Esophagus (tissue), 2 donors: ENCODE results near the gene ADGRB2. TPM values are rescaled to one million over a fixed set of nuclear protein-coding genes. Genes with fewer than 3 reads are reported as not detected.

ENCODE experiments used
- H3K27ac ChIP-seq, 2 donors: one replicate each; pipeline ENCODE4 v1.5.1; 2013; ENCODE audit warnings: low read depth in 2 of 2, mild to moderate bottlenecking in 2 of 2, inconsistent platforms in 1 of 2, low read length in 1 of 2, moderate library complexity in 1 of 2
- H3K27me3 ChIP-seq, 2 donors: one replicate each; pipeline ENCODE4 v1.6.1; 2013; ENCODE audit warnings: low read length in 2 of 2, control low read depth in 1 of 2, mild to moderate bottlenecking in 1 of 2; ENCODE audit not compliant: insufficient read depth in 2 of 2, control insufficient read depth in 1 of 2
- H3K36me3 ChIP-seq, 2 donors: one replicate each; pipeline ENCODE4 v1.6.1; 2013; ENCODE audit warnings: low read length in 1 of 2; ENCODE audit not compliant: control insufficient read depth in 2 of 2, insufficient read depth in 2 of 2
- H3K4me1 ChIP-seq, 2 donors: one replicate each; pipeline ENCODE4 v1.6.1; 2013; ENCODE audit warnings: low read length in 1 of 2; ENCODE audit not compliant: control insufficient read depth in 2 of 2, insufficient read depth in 2 of 2
- H3K4me3 ChIP-seq, 2 donors: one replicate each; pipeline ENCODE4 v1.5.1; 2013; ENCODE audit warnings: low read length in 2 of 2, mild to moderate bottlenecking in 2 of 2, low read depth in 1 of 2, moderate library complexity in 1 of 2
- H3K9me3 ChIP-seq, 2 donors: one replicate each; pipeline ENCODE4 v1.6.1; 2013; ENCODE audit warnings: mild to moderate bottlenecking in 2 of 2, low read depth in 1 of 2, low read length in 1 of 2, moderate library complexity in 1 of 2; ENCODE audit not compliant: control insufficient read depth in 2 of 2, insufficient read depth in 1 of 2
- WGBS, 2 donors: extraction: QIAGEN DNeasy Blood & Tissue Kit; methylation state at CpG; one replicate each; pipeline ENCODE4 v1.1.7; 2013; 5-methylcytosine and 5-hydroxymethylcytosine counted together
- polyA plus RNA-seq, 2 donors: library from polyadenylated mRNA; stranded (reverse); fragments of 200-250 nt; gene quantifications; one replicate each; pipeline ENCODE4 v1.2.3, GENCODE V29; 2013
- donor health status: healthy with polysubstance abuse.
- donor health status: Bipolar disorder and iron deficiency.

The ADGRB2 gene
- polyA plus RNA-seq, 2 donors, result 0.34 to 0.51 TPM

DNA sequence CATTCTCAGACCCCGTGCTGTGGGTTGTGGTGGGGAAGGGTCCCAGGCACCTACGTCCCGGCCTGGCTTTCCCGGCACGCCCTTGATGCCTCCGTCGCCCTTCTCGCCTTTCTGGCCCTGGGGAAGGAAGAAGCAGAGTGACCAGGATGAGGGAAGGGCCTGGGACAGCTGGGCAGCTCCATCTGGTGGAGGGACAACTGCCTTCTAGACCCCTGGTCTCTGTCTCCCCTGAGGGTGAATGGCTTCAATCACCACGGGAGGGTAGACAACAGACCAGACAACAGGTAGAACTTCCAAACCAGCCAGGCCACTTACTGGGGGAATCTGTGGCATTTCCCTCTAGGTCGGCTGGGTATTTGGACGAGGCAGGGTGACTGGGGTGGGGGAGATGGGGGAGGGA, 72.2 kb downstream of the ADGRB2 start:
- Histone ChIP-seq H3K36me3 (no peaks in the 10 kb centered on the region), H3K4me1 (peaks cover 2 to 5% of the 10 kb centered on the region in 2 donors), H3K4me3 (no peak overlapping the region), H3K27me3 (no peaks in the 10 kb centered on the region), H3K27ac (no peak overlapping the region), H3K9me3 (no peaks in the 10 kb centered on the region)
- 87 to 90% methylated on average over 11 of the region's 11 CpGs for WGBS, 2 donors

DNA sequence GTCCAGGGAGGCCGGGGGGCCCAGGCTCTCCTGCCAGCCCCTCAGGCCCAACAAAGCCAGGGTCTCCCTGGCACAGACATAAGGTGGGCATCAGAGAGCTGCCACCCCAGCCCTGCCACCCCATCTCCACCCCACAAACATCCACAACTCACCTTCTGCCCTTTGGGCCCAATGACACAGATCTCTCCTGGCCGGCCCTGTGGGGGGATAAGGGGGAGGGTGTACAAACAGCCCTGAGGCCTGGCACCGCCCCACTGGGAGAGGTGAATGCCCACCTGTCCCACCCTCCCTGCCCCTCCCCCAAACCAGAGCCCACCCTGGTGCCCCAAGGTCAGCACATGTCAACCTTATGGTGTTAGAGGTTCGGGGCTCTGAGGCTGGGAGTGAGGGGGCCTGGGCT, 72.7 kb downstream of the ADGRB2 start:
- H3K4me3 ChIP-seq, result no peak overlapping the region
- H3K27me3 ChIP-seq, result no peaks in the 10 kb centered on the region
- peaks cover under 1 to 2% of the 10 kb centered on the region in 2 donors for H3K4me1 ChIP-seq
- H3K27ac ChIP-seq, result no peak overlapping the region
- H3K9me3 ChIP-seq, result no peaks in the 10 kb centered on the region
- H3K36me3 ChIP-seq, result no peaks in the 10 kb centered on the region
- 82 to 89% methylated on average over 4 of the region's 4 CpGs for WGBS, 2 donors

DNA sequence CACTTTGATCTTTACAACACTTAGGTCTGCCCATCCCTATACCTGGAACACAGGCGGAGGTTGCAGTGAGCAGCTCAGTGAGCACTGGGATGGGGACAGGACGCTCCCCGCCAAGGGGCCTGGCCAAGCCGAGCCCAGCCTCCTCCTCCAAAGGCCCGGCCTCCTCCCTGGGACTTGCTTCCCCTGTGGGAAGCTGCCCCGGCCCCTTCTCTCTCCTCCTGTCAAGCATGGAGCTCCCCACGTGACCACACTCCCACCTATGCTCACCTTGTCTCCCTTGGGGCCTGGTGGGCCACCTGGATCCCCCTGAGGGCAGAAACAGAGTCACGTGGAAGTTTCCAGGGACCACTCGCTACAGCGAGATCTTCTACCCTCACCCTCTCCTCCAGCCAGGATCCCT, 73.2 kb downstream of the ADGRB2 start:
- Histone ChIP-seq H3K27me3 (no peaks in the 10 kb centered on the region), H3K9me3 (no peaks in the 10 kb centered on the region), H3K36me3 (no peaks in the 10 kb centered on the region), H3K4me1 (no peaks in the 10 kb centered on the region), H3K27ac (no peak overlapping the region), H3K4me3 (no peak overlapping the region)
- WGBS, 2 donors, result 89 to 91% methylated on average over 10 of the region's 10 CpGs

DNA sequence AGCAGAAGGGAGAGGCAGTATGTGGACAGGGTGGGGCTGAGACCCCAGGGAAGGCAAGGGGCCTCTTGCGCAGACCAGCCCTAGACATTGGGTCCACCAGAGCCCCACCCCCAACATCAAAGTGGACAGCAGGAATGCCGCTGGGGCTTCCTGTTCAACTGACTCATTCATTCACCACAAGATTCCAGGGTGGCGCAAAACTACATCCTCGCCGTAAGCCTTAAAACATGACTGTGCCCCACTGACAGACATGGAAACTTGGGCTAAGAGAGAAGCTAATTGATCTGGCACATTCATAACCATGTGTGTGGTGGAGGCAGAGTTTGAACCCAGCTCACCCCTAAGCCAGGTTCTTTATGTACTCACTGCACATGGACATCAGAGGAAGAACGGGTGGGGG, 74.3 kb downstream of the ADGRB2 start:
- Histone ChIP-seq H3K4me3 (no peak overlapping the region), H3K9me3 (no peaks in the 10 kb centered on the region), H3K4me1 (no peaks in the 10 kb centered on the region), H3K27me3 (no peaks in the 10 kb centered on the region), H3K36me3 (no peaks in the 10 kb centered on the region), H3K27ac (no peak overlapping the region)
- WGBS, 2 donors, result 83 to 90% methylated on average over 6 of the region's 6 CpGs

DNA sequence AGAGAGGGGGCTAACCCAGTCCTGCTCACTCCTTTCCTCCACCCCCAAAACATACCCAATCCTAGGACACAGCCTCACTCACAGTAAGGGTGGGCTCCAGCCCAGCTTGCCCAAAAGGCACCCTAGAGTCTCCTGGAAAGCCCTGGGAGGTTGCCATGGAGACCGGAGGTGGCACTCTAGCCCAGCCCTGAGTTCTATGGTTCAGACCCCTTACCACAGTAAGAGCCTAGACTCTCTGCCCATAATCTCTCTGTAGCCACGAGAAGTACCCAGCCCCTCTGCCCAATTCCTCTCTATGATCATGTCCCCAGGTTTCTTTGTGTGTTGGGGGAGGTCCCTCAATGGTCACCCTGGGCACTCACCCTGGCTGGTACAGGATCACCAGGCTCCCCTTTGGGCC, 74.8 kb downstream of the ADGRB2 start:
- no peaks in the 10 kb centered on the region for H3K27me3 ChIP-seq
- 69 to 74% methylated on average over 2 of the region's 2 CpGs for WGBS, 2 donors

DNA sequence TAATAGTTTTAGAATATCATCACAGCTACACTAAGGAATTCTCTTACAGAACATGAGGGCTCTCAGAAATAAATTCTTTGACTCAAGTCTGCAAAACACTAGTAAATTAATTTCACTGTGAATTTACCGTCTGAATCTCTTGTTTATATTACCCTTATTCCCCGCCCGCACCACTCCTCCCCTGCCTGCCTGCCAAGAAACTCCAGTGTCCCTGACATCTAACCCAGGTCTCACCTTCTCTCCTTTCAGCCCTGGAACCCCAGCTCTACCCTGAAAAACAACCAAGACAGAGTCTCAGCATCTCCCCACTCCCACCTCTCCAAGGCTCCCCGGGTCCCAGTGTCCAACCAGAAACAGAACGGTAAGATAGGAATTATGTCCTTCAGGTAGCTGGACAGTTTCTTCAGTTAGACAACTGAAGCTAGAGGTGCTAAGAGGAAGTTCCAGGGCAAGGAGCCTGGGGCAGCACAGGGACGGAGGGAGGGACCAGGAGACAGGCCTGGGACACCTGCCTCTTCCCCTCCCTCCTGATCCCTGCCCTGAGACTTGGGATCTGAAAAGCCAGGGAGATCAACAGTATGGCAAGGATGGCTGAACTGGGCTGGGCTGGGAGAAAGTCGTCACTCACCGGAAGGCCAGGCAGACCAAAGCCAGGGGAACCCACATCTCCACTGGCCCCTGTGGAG, 75.8 kb downstream of the ADGRB2 start:
- Histone ChIP-seq H3K27me3 (no peaks in the 10 kb centered on the region), H3K9me3 (no peaks in the 10 kb centered on the region), H3K36me3 (no peaks in the 10 kb centered on the region), H3K4me3 (no peak overlapping the region), H3K27ac (no peak overlapping the region), H3K4me1 (no peaks in the 10 kb centered on the region)
- WGBS, 2 donors, result 51 to 68% methylated on average over 8 of the region's 8 CpGs

More for the DNA sequence above, 74.8 kb downstream of the ADGRB2 start:
- H3K27ac ChIP-seq, result no peak overlapping the region
- H3K9me3 ChIP-seq, result no peaks in the 10 kb centered on the region
- no peak overlapping the region for H3K4me3 ChIP-seq
- H3K4me1 ChIP-seq, result no peaks in the 10 kb centered on the region
- no peaks in the 10 kb centered on the region for H3K36me3 ChIP-seq

DNA sequence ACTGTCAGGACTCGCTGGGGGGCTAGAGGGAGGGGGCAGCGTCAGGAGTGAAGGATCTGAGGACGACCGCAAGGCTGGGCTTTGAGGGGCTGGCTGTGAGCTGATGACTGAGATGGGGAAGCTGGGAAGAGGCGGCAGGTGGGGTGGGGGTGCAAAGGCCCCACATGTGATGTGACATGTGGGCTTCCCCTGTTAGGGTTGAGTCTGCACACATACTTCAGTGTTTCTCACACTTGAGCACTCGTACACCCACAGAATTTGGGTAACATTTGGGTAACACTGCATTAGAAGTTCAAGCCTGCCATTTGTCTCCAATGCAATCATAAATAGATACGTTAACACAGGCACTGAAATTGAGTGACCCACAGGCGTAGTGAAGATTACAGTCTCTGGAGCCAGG, 76.5 kb downstream of the ADGRB2 start:
- no peak overlapping the region for H3K4me3 ChIP-seq
- H3K36me3 ChIP-seq, result no peaks in the 10 kb centered on the region
- no peaks in the 10 kb centered on the region for H3K9me3 ChIP-seq
- WGBS, 2 donors, result 77 to 84% methylated on average over 8 of the region's 8 CpGs
- no peak overlapping the region for H3K27ac ChIP-seq
- no peaks in the 10 kb centered on the region for H3K4me1 ChIP-seq
- no peaks in the 10 kb centered on the region for H3K27me3 ChIP-seq

DNA sequence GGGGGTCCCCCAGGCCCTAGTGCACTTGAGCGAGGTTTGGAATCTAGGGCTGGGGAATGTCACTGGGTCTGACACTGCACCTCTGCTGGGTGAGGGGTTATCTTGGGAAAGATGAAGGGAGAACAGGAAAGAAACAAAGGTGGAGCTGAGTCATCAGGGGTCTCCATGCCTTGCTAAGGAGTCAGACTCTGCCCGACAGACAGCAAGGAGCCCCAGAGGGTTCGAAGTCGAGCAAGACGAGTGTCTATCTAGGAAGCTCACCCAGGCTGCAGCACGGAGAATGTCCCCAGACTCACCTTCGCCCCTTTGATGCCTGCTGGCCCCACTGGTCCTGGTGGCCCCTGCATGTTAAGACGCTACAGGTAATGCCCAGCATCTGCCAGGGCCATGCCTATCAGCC, 78.3 kb downstream of the ADGRB2 start:
- no peaks in the 10 kb centered on the region for H3K27me3 ChIP-seq
- H3K9me3 ChIP-seq, result no peaks in the 10 kb centered on the region
- no peak overlapping the region for H3K27ac ChIP-seq
- WGBS, 2 donors, result 84 to 88% methylated on average over 8 of the region's 8 CpGs
- H3K4me1 ChIP-seq, result peaks cover 0 to 2% of the 10 kb centered on the region in 2 donors
- no peaks in the 10 kb centered on the region for H3K36me3 ChIP-seq
- no peak overlapping the region for H3K4me3 ChIP-seq

DNA sequence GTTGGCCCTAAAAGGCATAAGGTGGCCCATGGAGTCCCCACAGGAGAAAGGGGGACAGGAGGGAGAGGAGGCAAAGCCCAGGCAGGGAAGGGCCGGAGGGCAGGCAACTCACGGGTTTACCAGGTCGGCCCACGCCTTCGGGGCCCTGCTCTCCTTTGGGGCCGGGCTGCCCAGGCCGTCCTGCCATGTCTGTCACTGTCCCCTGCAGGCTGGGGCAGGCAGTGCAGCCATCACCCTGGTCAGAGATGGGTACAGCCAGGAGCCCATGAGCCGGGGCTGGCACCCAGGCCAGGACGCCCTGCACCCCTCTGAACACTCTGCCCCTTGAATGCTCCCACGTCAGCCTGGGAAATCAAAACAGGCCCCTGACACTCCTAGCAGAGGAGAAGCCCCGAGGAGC, 80.1 kb downstream of the ADGRB2 start:
- no peak overlapping the region for H3K4me3 ChIP-seq
- no peak overlapping the region for H3K27ac ChIP-seq
- H3K4me1 ChIP-seq, result peaks cover 0 to 2% of the 10 kb centered on the region in 2 donors
- no peaks in the 10 kb centered on the region for H3K27me3 ChIP-seq
- WGBS, 2 donors, result 69 to 82% methylated on average over 11 of the region's 11 CpGs
- no peaks in the 10 kb centered on the region for H3K36me3 ChIP-seq
- no peaks in the 10 kb centered on the region for H3K9me3 ChIP-seq

DNA sequence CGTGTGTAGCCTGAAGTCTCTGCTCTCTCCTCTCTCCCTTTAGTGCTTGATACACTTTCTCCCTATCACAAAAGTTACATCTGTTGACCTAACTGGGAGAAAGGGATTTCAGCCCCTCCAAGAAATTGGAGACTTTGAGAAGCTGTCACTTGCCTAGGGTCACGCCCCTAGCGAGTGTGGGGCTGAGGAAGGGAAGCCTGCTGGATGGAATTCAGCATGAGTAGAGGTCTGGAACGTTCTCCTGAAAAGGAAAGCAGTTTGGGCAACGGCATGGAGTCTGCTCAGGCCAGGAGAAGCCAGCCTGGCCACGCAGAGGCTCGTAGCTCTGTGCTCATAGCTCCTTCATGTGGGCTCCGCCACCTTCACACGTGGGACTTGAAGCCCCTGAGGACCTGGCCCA, 82.7 kb downstream of the ADGRB2 start:
- Histone ChIP-seq H3K27me3 (no peaks in the 10 kb centered on the region), H3K4me3 (no peak overlapping the region), H3K4me1 (peaks cover 0 to 2% of the 10 kb centered on the region in 2 donors), H3K27ac (no peak overlapping the region), H3K9me3 (no peaks in the 10 kb centered on the region), H3K36me3 (no peaks in the 10 kb centered on the region)
- WGBS, 2 donors, result 64 to 65% methylated on average over 9 of the region's 9 CpGs
